Measurements from ENCODE around the gene CNTN5.
"Not testable (repeated sequence)": the region's sequence is repeated elsewhere in the genome, so short reads cannot be mapped to it uniquely, and the experiment has no call there.

The CNTN5 gene

GRCh38 chr11:100269516-100269915 lies 1248.8 kb downstream of the CNTN5 start:
- TF ChIP-seq CTCF (IDR thresholded peaks at IDR 0.05; ENCODE audit: low read depth, low read length) = no peak
- no peak for DNase-seq (ENCODE audit: extremely low read depth, low read depth)

GRCh38 chr11:100273066-100273815 lies 1252.5 kb downstream of the CNTN5 start:
- no peak for DNase-seq (ENCODE audit: extremely low read depth, low read depth)
- TF ChIP-seq CTCF (IDR thresholded peaks at IDR 0.05; ENCODE audit: low read depth, low read length) = no peak

- DNase-seq (ENCODE audit: extremely low read depth, low read depth) = not testable (repeated sequence)
Measured at GRCh38 chr11:100274466-100274865, 1253.7 kb downstream of the CNTN5 start.

- TF ChIP-seq CTCF (IDR thresholded peaks at IDR 0.05; ENCODE audit: low read depth, low read length) = no peak
- no peak for DNase-seq (ENCODE audit: extremely low read depth, low read depth)
Measured at GRCh38 chr11:100294748-100295147, 1274.0 kb downstream of the CNTN5 start.

- no peak for TF ChIP-seq CTCF (IDR thresholded peaks at IDR 0.05; ENCODE audit: low read depth, low read length)
- no peak for DNase-seq (ENCODE audit: extremely low read depth, low read depth)
Measured at GRCh38 chr11:100296051-100296679, 1275.4 kb downstream of the CNTN5 start.

GRCh38 chr11:100297516-100297915 lies 1276.8 kb downstream of the CNTN5 start:
- TF ChIP-seq CTCF (IDR thresholded peaks at IDR 0.05; ENCODE audit: low read depth, low read length) = no peak
- no peak for DNase-seq (ENCODE audit: extremely low read depth, low read depth)

GRCh38 chr11:100302824-100303223 lies 1282.1 kb downstream of the CNTN5 start:
- no peak for DNase-seq (ENCODE audit: extremely low read depth, low read depth)
- no peak for TF ChIP-seq CTCF (IDR thresholded peaks at IDR 0.05; ENCODE audit: low read depth, low read length)
